Measurements from ENCODE around the gene TCAF1. TPM values are rescaled to one million over a fixed set of nuclear protein-coding genes. Genes with fewer than 3 reads are reported as not detected.

The TCAF1 gene
- total RNA-seq, 2 experiments from 2014 or later = 18.2 to 19.6 TPM

GRCh38 chr7:143914938-143915652 is 13.1 kb upstream of the TCAF1 start:
- Mint-ChIP-seq H3K4me1 (no peaks in the 10 kb centered on the region), H3K4me3 (no peak overlapping the region), H3K36me3 (no peaks in the 10 kb centered on the region), H3K27me3 (peaks cover 19% of the 10 kb centered on the region), H3K27ac (no peak overlapping the region), H3K9me3 (no peaks in the 10 kb centered on the region)
- ATAC-seq (ENCODE audit: low read depth) = no peak
- no peak for DNase-seq
- POLR2A ChIA-PET = no interaction called here

GRCh38 chr7:143913945-143914615 is 12.1 kb upstream of the TCAF1 start:
- Mint-ChIP-seq H3K36me3 (no peaks in the 10 kb centered on the region), H3K27me3 (peaks cover 13% of the 10 kb centered on the region), H3K4me1 (no peaks in the 10 kb centered on the region), H3K27ac (no peak overlapping the region), H3K4me3 (no peak overlapping the region), H3K9me3 (no peaks in the 10 kb centered on the region)
- ATAC-seq (ENCODE audit: low read depth) (no peak), DNase-seq (no peak)
- POLR2A ChIA-PET = no interaction called here

- Mint-ChIP-seq H3K4me1 (no peaks in the 10 kb centered on the region), H3K9me3 (no peaks in the 10 kb centered on the region), H3K27me3 (peaks cover 7% of the 10 kb centered on the region), H3K27ac (no peak overlapping the region), H3K36me3 (no peaks in the 10 kb centered on the region), H3K4me3 (no peak overlapping the region)
- POLR2A ChIA-PET = no interaction called here
- DNase-seq = no peak
- no peak for ATAC-seq (ENCODE audit: low read depth)
Measured at GRCh38 chr7:143910473-143911248, 8.7 kb upstream of the TCAF1 start.

- Mint-ChIP-seq H3K27ac (no peak overlapping the region), H3K9me3 (no peaks in the 10 kb centered on the region)
- POLR2A ChIA-PET = no interaction called here
Measured at GRCh38 chr7:143909863-143910262, 7.9 kb upstream of the TCAF1 start.

GRCh38 chr7:143908120-143908519 is 6.1 kb upstream of the TCAF1 start:
- no peak overlapping the region for H3K4me3 Mint-ChIP-seq
- peaks cover 3% of the 10 kb centered on the region for H3K27me3 Mint-ChIP-seq
- H3K9me3 Mint-ChIP-seq = no peaks in the 10 kb centered on the region
- DNase-seq (no peak), ATAC-seq (ENCODE audit: low read depth) (no peak)
- peaks cover 6% of the 10 kb centered on the region for H3K4me1 Mint-ChIP-seq
- H3K27ac Mint-ChIP-seq = no peak overlapping the region
- H3K36me3 Mint-ChIP-seq = no peaks in the 10 kb centered on the region
- POLR2A ChIA-PET = no interaction called here

More at GRCh38 chr7:143909863-143910262, 7.9 kb upstream of the TCAF1 start:
- Mint-ChIP-seq H3K36me3 (no peaks in the 10 kb centered on the region), H3K27me3 (peaks cover 7% of the 10 kb centered on the region), H3K4me3 (no peak overlapping the region), H3K4me1 (peaks cover 4% of the 10 kb centered on the region)
- ATAC-seq (ENCODE audit: low read depth) = no peak
- DNase-seq = no peak

GRCh38 chr7:143906895-143907294 is 4.9 kb upstream of the TCAF1 start:
- Mint-ChIP-seq H3K27me3 (peaks cover 3% of the 10 kb centered on the region), H3K9me3 (no peaks in the 10 kb centered on the region), H3K27ac (no peak overlapping the region), H3K4me3 (no peak overlapping the region), H3K36me3 (no peaks in the 10 kb centered on the region), H3K4me1 (peaks cover 8% of the 10 kb centered on the region)
- no peak for ATAC-seq (ENCODE audit: low read depth)
- POLR2A ChIA-PET = no interaction called here
- no peak for DNase-seq

GRCh38 chr7:143906151-143906550 is 4.2 kb upstream of the TCAF1 start:
- POLR2A ChIA-PET = no interaction called here
- Mint-ChIP-seq H3K27ac (no peak overlapping the region), H3K4me1 (peaks cover 9% of the 10 kb centered on the region), H3K4me3 (no peak overlapping the region), H3K36me3 (no peaks in the 10 kb centered on the region), H3K27me3 (peaks cover 3% of the 10 kb centered on the region), H3K9me3 (no peaks in the 10 kb centered on the region)
- ATAC-seq (ENCODE audit: low read depth) = no peak
- DNase-seq = no peak

GRCh38 chr7:143905509-143905908 is 3.5 kb upstream of the TCAF1 start:
- Mint-ChIP-seq H3K9me3 (no peaks in the 10 kb centered on the region), H3K4me1 (peaks cover 14% of the 10 kb centered on the region), H3K27me3 (peaks cover 3% of the 10 kb centered on the region), H3K27ac (no peak overlapping the region), H3K4me3 (no peak overlapping the region), H3K36me3 (no peaks in the 10 kb centered on the region)
- DNase-seq = no peak
- POLR2A ChIA-PET = no interaction called here
- ATAC-seq (ENCODE audit: low read depth) = no peak

GRCh38 chr7:143902332-143902899 is 440 bp upstream of the TCAF1 start:
- DNase-seq (no peak), ATAC-seq (ENCODE audit: low read depth) (no peak)
- peak overlapping the region; percentile 87 for H3K4me3 Mint-ChIP-seq
- POLR2A ChIA-PET = interaction anchor here (0.6 to 1.6 kb wide), 3 partner anchors 9 to 17 kb away, joined by 4 to 10 read pairs (median 7); no protein-coding TSS in a partner anchor
- H3K9me3 Mint-ChIP-seq = no peaks in the 10 kb centered on the region
- H3K36me3 Mint-ChIP-seq = no peaks in the 10 kb centered on the region
- H3K4me1 Mint-ChIP-seq = peaks cover 21% of the 10 kb centered on the region
- peak overlapping the region; percentile 85 for H3K27ac Mint-ChIP-seq
- H3K27me3 Mint-ChIP-seq = no peaks in the 10 kb centered on the region

GRCh38 chr7:143901332-143901667 is 676 bp downstream of the TCAF1 start:
- peak overlapping the region; percentile 87 for H3K4me3 Mint-ChIP-seq
- POLR2A ChIA-PET = interaction anchor here (1.4 to 1.6 kb wide), 2 partner anchors 9 to 16 kb away, joined by 7 to 10 read pairs; no protein-coding TSS in a partner anchor
- peaks cover 21% of the 10 kb centered on the region for H3K4me1 Mint-ChIP-seq
- no peaks in the 10 kb centered on the region for H3K9me3 Mint-ChIP-seq
- no peak for DNase-seq
- H3K27ac Mint-ChIP-seq = peak overlapping the region; percentile 85
- no peaks in the 10 kb centered on the region for H3K36me3 Mint-ChIP-seq
- no peak for ATAC-seq (ENCODE audit: low read depth)
- H3K27me3 Mint-ChIP-seq = no peaks in the 10 kb centered on the region

- no peaks in the 10 kb centered on the region for H3K27me3 Mint-ChIP-seq
- no peak for DNase-seq
- no peaks in the 10 kb centered on the region for H3K36me3 Mint-ChIP-seq
- H3K4me1 Mint-ChIP-seq = peaks cover 19% of the 10 kb centered on the region
- no peak overlapping the region for H3K27ac Mint-ChIP-seq
- POLR2A ChIA-PET = no interaction called here
- no peaks in the 10 kb centered on the region for H3K9me3 Mint-ChIP-seq
- ATAC-seq (ENCODE audit: low read depth) = no peak
- H3K4me3 Mint-ChIP-seq = peak overlapping the region; percentile 87
Measured at GRCh38 chr7:143900230-143900766, 1.7 kb downstream of the TCAF1 start.

GRCh38 chr7:143898810-143899209 is 3.2 kb downstream of the TCAF1 start:
- Mint-ChIP-seq H3K27me3 (no peaks in the 10 kb centered on the region), H3K27ac (no peak overlapping the region), H3K4me3 (no peak overlapping the region), H3K36me3 (no peaks in the 10 kb centered on the region), H3K4me1 (peaks cover 18% of the 10 kb centered on the region), H3K9me3 (no peaks in the 10 kb centered on the region)
- ATAC-seq (ENCODE audit: low read depth) (no peak), DNase-seq (no peak)
- POLR2A ChIA-PET = no interaction called here

GRCh38 chr7:143896667-143897066 is 5.3 kb downstream of the TCAF1 start:
- DNase-seq (no peak), ATAC-seq (ENCODE audit: low read depth) (no peak)
- Mint-ChIP-seq H3K9me3 (no peaks in the 10 kb centered on the region), H3K4me3 (no peak overlapping the region), H3K36me3 (peaks cover 2% of the 10 kb centered on the region), H3K27ac (no peak overlapping the region), H3K27me3 (no peaks in the 10 kb centered on the region), H3K4me1 (peaks cover 17% of the 10 kb centered on the region)
- POLR2A ChIA-PET = no interaction called here

Measured in activated naive CD8-positive, alpha-beta T cell treated with anti-CD3 and anti-CD28 coated beads, Interleukin-2, amount 10 ng/mL, durations not matched to agents 7 days and 5 days (primary cell).